IPS-20b (cell line): ENCODE data around the gene DPEP2.
A peak's percentile ranks its signal among the peaks of the same experiment; 100 is the strongest.

Source experiments
- H3K27ac ChIP-seq: one replicate; pipeline ENCODE4 v1.5.1; 2013; ENCODE audit warnings: low read length
- H3K27me3 ChIP-seq: 2 replicates; pipeline ENCODE4 v1.6.1; 2013; ENCODE audit warnings: mild to moderate bottlenecking, low read length, inconsistent platforms; ENCODE audit not compliant: insufficient read depth
- H3K36me3 ChIP-seq: 2 replicates; pipeline ENCODE4 v1.6.1; 2013; ENCODE audit warnings: low read depth, mild to moderate bottlenecking, inconsistent platforms, low read length, moderate library complexity; ENCODE audit not compliant: insufficient read depth
- H3K4me1 ChIP-seq: 2 replicates; pipeline ENCODE4 v1.6.1; 2013; ENCODE audit warnings: mild to moderate bottlenecking, control low read depth, inconsistent platforms, low read length, moderate library complexity; ENCODE audit not compliant: insufficient read depth
- H3K4me3 ChIP-seq: 2 replicates; pipeline ENCODE4 v1.5.1; 2013; ENCODE audit warnings: mild to moderate bottlenecking, low read length, inconsistent platforms
- H3K9ac ChIP-seq: 2 replicates; pipeline ENCODE4 v1.6.1; 2013; ENCODE audit warnings: low read depth, mild to moderate bottlenecking, inconsistent platforms, low read length, moderate library complexity
- H3K9me3 ChIP-seq: 2 replicates; pipeline ENCODE4 v1.6.1; 2013; ENCODE audit warnings: mild to moderate bottlenecking, low read depth, low read length, inconsistent platforms; ENCODE audit not compliant: insufficient read depth

DPEP2 gene

DNA sequence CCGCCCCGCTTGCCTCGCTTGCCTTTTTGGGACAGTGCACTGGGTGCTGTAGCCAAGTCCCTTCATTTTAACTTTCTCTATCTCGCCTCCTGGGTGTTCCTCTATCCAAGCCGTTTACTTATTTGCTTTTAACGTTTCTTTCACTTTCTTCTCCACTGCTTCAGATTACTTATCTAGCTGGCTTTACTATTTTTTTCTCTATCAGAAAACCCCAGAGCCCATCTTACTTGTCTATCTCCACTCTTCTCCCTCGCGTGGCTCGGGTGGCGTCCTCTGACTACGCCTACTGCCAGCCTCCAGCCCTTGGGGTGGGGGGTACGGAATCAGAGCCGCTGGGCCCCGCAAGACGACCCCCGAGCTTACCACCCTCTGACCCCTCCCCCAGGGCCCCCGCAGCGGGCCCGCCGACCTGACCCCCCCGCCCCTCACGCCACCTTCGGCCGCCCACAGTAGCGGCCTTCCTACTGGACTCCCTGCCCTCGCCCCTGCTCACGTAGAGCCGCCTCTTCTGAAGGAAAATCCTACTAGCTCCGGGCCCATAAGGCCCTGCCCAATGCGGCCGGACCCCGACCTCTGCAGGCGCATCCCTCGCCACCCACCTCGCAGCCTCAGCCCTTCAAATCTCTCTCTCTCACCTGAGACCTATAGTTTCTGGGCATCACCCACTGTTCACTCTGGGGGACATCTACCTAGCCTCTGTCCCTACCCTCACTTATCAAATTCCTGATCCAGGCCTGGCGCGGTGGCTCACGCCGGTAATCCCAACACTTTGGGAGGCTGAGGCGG lies 29.8 kb downstream of the DPEP2 start:
- Histone ChIP-seq H3K4me3 (peak overlapping the region; percentile 72; the same call in 1 of the 2 replicates), H3K9ac (peak overlapping the region; percentile 45; the same call in 1 of the 2 replicates), H3K4me1 (peaks cover 18% of the 10 kb centered on the region), H3K27ac (no peak overlapping the region), H3K9me3 (no peaks in the 10 kb centered on the region), H3K27me3 (peaks cover 8% of the 10 kb centered on the region; the same call in 1 of the 2 replicates), H3K36me3 (no peaks in the 10 kb centered on the region)

DNA sequence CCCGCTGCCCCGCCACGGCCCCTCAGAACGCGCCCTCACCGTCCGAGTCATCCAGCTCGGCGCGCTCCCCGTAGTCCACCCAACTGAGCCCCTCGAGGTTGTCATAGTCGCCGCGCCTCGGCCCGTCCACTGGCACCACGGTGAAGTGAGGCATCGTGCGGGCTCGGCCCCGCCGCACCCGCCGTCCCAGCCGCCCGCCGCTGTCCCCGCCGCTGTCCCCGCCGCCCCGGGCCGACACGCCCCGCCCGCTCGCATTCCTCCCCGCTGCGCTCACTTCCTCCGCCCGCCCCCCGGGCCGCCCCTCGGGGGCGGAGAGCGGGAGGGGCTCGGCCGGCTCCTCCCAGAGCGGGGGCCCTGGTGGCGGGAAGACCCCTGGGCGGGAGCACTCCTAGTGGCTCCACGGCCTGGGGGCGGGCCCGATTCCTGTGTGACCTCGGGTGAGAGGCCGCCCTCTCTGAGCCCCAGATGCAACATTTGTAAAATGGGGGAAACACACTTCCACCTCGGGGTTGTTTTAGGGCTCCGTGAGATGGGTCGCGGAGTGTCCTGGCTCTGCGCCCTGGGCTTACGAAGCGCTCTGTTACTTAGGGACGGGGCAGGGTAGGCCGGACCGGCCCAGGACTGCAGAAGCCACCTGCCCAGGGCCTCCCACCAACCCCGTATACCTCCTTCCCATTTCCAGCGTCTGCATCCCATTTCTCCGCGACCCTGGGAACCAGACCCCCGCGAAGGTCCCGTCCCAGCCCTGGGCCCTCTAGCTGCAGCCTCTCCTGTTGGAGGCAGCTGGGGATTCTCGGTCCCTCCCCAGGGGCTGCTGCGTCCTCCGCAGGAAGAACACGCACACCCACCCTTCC lies 30.7 kb downstream of the DPEP2 start, which contains the start of gene SLC12A4:
SLC12A4 (minus strand) TSS at position 238 of the 854 bp plus-strand sequence; CDS start at position 154, 84 bp downstream.
- Histone ChIP-seq H3K9ac (peak within 1 kb of the TSS; percentile 65; the same call in 1 of the 2 replicates), H3K27me3 (peaks cover 8% of the 10 kb centered on the region; the same call in 1 of the 2 replicates), H3K36me3 (no peaks in the 10 kb centered on the region), H3K4me3 (peak within 1 kb of the TSS; percentile 72), H3K9me3 (no peaks in the 10 kb centered on the region), H3K4me1 (peaks cover 22% of the 10 kb centered on the region), H3K27ac (no peak within 1 kb of the TSS)

DNA sequence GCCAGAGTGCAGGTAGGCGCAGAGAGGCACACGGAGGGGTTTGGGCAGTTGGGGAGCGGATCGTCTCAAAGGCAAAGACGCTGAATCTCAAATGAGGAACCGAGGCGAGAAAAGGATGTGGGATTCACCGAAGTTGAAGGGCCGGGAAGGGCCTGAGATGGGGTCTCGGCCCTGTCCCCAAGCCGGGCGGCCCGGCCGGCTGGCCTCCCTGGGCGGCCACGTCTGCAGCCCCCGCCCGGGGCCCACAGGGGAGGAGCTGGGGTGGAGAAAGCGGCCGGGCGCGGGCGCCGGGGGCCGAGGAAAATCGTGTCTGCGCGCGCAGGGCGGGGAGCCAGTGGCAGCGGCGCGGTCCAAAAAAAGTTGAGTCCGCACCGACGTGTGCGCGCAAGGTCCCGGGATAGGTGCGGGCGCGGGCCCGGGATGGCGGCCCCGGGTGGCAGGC lies 31.3 kb downstream of the DPEP2 start:
- peak overlapping the region; percentile 65; the same call in 1 of the 2 replicates for H3K9ac ChIP-seq
- peaks cover 8% of the 10 kb centered on the region; the same call in 1 of the 2 replicates for H3K27me3 ChIP-seq
- peak overlapping the region; percentile 72 for H3K4me3 ChIP-seq
- peaks cover 25% of the 10 kb centered on the region for H3K4me1 ChIP-seq
- peaks cover 5% of the 10 kb centered on the region; the same call in 1 of the 2 replicates for H3K36me3 ChIP-seq
- no peak overlapping the region for H3K27ac ChIP-seq
- H3K9me3 ChIP-seq, result no peaks in the 10 kb centered on the region

DNA sequence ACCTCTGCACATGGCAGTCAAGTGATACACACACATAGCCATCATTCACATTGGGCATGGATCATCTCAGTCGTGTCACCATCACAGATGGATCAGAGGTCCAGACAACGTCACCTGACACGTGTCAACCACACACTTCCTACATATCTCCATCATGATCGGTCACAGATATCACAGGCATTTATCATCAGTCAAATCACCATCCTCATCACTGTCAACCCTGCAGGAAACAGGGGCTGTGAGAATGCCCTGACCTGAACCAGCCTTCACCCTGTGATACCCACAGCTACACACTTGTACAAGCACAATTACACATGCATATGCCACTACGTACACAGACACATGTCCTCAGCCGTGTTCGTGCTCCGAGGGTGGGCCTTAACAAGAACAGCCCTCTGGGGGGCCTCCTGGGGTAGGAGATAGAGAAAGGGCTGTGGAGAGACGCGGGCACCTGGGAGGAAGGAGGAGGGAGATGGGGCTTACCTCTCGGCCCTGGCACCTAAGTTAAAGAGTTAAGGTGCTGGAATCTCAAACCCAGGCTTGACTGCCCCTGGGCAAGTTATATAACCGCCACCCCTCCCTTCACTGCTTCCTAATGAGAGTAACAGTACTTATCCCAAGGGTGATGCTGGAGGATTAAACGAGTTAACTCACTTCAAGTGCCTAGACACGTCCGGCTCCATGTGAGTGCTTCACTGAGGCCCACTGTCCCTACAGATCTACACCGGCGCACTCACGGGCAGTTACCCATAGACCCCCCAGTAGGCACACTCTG lies 31.9 kb downstream of the DPEP2 start:
- peaks cover 11% of the 10 kb centered on the region for H3K36me3 ChIP-seq
- no peaks in the 10 kb centered on the region for H3K9me3 ChIP-seq
- peaks cover 8% of the 10 kb centered on the region; the same call in 1 of the 2 replicates for H3K27me3 ChIP-seq
- peak overlapping the region; percentile 65; the same call in 1 of the 2 replicates for H3K9ac ChIP-seq
- peak overlapping the region; percentile 72 for H3K4me3 ChIP-seq
- peaks cover 25% of the 10 kb centered on the region for H3K4me1 ChIP-seq
- H3K27ac ChIP-seq, result no peak overlapping the region

DNA sequence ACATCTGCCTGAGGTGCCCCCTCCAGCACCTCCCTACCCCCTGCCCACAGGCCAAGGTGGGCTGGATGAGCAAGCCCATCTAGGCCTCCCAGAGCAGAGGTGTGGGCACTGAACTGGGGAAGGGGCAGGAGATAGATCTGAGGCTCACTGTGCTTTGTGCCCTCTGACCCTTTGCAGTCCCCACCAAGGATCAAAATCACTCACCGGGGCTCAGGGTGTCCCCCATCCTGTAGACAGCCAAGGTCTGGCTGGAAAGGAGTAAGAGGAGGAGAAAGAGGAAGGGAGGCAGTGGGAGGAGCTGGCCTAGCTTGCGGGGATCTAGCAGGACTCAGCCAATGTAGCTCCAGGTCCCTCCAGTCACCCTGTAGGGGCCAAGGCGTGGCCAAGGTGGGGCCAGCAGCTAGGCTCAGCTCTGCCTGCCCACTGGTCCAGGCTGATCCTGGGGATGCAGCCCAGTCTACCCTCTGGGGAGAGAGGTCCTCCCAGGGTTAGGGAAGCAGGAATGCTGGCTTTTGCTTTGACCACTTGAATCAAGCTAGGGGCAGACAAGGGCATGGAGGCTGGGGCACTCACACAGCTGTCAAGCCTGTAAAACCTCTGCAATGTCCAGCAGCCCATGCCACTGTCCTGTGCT lies 32.6 kb downstream of the DPEP2 start:
- Histone ChIP-seq H3K27ac (no peak overlapping the region), H3K27me3 (peaks cover 8% of the 10 kb centered on the region; the same call in 1 of the 2 replicates), H3K9ac (peak overlapping the region; percentile 59; the same call in 1 of the 2 replicates), H3K4me1 (peaks cover 25% of the 10 kb centered on the region), H3K4me3 (peak overlapping the region; percentile 72; the same call in 1 of the 2 replicates), H3K9me3 (no peaks in the 10 kb centered on the region), H3K36me3 (peaks cover 17% of the 10 kb centered on the region)

DNA sequence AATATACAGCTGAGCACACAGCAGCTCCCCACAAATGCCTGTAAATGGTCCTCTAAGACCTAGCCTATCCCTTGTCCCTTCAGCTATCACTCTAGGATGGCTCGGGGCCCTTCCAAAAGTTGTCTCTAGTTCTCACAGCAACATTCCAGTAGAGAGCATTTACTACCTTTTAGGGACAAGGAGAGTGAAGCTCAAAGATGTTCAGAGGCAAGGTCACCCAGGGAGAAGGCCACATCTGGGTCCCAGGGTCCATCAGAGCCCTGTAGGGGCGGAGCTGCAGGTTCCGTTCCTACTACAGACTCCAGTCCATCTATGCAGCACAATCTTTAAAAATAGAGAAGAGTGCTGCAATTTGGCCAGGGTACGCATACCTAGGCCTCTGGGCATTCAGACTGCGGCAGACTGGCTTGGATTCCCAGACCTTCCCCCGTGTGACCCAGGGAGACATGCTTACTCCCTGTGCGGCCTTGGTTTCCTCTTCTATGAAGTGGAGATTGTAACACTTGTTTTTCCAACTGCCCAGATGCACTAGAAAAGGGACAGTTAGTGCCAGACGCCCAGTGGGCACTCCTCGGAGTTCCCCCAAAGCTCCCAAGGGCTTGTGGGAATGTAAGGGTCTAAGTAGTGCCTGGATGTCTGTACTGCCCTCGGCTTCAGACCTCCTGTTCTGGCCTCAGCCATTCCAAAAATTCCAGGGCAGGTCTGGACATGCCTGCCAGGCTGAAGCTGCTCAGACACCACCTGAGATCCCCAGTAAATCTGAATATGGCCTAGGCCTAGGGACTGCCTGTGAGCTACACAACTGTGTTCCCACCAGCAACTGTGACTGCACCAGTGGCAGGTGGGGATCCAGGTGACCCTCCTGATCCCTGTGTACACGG lies 33.4 kb downstream of the DPEP2 start:
- H3K4me1 ChIP-seq, result peaks cover 25% of the 10 kb centered on the region
- no peaks in the 10 kb centered on the region for H3K9me3 ChIP-seq
- peaks cover 25% of the 10 kb centered on the region for H3K36me3 ChIP-seq
- peaks cover 8% of the 10 kb centered on the region; the same call in 1 of the 2 replicates for H3K27me3 ChIP-seq
- H3K27ac ChIP-seq, result no peak overlapping the region
- peak overlapping the region; percentile 59; the same call in 1 of the 2 replicates for H3K9ac ChIP-seq
- peak overlapping the region; percentile 30; the same call in 1 of the 2 replicates for H3K4me3 ChIP-seq

DNA sequence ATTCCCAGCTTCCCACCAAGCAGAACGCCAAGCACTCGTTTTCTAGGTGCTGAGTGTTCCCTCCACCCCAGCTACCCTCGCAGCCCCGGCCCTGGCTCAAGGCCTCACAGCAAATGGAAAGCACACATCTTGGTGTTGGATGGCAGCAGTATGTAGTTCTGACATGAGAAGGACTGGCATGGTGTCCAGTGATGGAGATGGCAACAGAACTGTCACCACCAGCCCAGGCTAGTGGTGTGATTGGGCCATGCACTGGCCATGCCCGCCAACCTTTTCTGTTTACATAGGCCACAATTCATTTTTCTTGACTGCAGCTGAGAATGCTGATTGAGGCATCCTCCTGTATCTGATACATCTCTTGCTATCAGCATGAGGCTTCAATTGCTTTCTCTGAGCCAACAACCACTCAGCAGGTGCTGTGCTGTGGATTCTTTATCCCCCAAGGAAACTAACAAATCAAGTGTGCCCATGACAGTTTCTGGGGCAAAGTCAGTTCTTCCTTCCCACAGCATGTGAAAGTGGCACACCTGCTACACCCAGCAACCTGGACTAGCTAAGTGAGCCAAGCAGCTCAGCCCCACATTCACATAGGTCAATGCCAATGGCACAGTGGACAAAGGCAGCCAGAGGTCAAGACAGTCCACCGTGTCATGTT lies 34.7 kb downstream of the DPEP2 start:
- H3K9me3 ChIP-seq, result no peaks in the 10 kb centered on the region
- H3K4me3 ChIP-seq, result no peak overlapping the region
- no peak overlapping the region for H3K27ac ChIP-seq
- peak overlapping the region; percentile 34; the same call in 1 of the 2 replicates for H3K9ac ChIP-seq
- H3K4me1 ChIP-seq, result peaks cover 25% of the 10 kb centered on the region
- peaks cover 34% of the 10 kb centered on the region for H3K36me3 ChIP-seq
- H3K27me3 ChIP-seq, result peaks cover 8% of the 10 kb centered on the region; the same call in 1 of the 2 replicates

DNA sequence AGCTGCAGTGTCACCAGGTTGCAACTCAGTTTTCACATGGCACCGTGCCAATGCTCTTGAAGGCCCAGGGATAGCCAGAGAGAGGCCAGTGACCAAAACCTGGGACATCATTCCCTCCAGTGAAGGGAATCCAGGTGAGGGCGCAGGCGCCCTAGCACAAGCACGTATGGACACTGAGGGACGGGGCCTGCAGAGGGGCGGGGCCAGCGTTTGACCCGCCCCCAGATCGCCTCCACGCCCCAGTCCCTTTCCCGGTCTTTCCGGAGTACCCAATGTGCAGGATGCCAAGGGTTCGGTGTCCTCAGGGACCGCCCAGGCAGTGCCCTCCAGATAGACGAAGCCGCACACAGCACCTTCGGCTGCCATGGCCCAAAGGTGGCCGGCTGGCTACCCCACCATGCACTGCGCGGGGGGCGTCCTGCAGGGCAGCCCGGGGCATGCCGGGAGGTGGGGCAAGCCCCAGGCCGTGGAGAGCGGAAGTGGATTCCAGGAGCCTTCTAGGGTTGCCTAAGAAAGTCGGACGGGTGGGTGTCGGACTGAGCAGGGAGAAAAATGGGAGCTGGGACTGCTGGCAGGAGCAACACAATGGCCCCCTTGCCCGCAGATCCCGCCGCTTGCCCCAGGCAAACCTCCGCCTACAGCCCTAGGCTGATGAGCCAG lies 35.5 kb downstream of the DPEP2 start:
- Histone ChIP-seq H3K27ac (no peak overlapping the region), H3K9me3 (no peaks in the 10 kb centered on the region), H3K9ac (peak overlapping the region; percentile 34; the same call in 1 of the 2 replicates), H3K27me3 (peaks cover 8% of the 10 kb centered on the region; the same call in 1 of the 2 replicates), H3K4me1 (peaks cover 25% of the 10 kb centered on the region), H3K36me3 (peaks cover 41% of the 10 kb centered on the region), H3K4me3 (peak overlapping the region; percentile 45; the same call in 1 of the 2 replicates)

DNA sequence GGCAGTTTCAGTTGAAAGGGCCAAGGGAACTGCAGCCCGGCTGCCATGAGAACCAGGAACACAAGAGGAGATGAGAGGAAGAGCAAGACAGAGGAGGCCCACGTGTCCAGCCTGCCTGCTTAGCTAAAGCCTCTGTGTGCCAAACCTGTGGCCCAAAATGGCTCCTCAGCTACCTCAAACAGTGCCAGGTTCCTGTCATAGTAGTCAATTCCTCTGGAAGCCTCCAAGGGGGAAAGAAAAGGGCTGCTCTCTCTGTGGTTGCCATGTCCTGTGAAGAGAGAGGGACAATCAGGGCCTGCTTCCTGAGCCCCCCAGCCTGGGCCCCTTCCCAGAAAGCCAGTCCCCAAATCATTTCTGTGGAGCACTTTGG lies 36.0 kb downstream of the DPEP2 start:
- Histone ChIP-seq H3K9ac (peak overlapping the region; percentile 34; the same call in 1 of the 2 replicates), H3K27ac (no peak overlapping the region), H3K36me3 (peaks cover 46% of the 10 kb centered on the region), H3K27me3 (peaks cover 8% of the 10 kb centered on the region; the same call in 1 of the 2 replicates), H3K9me3 (no peaks in the 10 kb centered on the region), H3K4me3 (peak overlapping the region; percentile 45; the same call in 1 of the 2 replicates), H3K4me1 (peaks cover 25% of the 10 kb centered on the region)
